Effector CD8-positive, alpha-beta T cell (primary cell): ENCODE data around the gene THSD4.

Experiments
- DNase-seq: peaks from one replicate; lab custom pipeline; 2025; lab: John Stamatoyannopoulos, UW

THSD4 gene

DNA sequence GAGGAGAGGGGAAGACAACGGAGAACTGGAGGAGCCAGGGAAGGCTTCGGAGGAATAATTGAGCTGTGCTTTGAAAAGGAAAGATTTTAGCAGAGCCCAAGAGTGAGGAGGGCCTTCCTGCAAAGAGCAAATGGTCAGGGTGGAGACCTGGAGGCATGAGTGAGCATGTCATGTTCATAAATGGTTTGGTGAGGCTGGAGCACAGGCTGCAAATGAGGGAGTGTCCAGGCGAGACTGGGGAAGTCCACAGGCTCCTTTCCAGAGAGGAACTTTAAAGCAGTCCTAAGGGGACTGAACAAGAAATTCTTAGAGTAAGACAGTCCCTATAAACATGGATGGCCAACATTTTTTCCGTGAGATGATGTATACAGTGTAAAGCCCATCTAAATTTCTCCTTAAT is 108.8 kb downstream of the THSD4 start:
- DNase-seq = no peak

DNA sequence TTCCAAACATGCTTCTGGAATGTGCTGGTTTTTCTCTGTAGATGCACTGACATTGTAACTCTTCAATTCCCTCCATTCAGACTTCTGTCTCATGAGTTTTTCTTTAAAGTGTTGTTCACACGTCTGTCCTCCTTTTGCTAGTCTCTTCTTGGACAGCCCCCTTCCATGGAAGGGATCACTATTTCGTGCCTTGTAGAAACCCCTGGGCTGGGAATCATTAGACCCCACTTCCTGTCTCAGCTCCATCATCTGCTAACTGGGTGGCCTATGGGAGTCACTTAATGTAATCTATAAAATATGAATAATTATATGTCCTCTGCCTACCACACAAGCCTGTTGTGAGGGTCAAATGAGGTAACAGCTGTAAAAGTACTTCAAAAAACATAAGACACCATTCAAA is 110.6 kb downstream of the THSD4 start:
- DNase-seq = no peak

DNA sequence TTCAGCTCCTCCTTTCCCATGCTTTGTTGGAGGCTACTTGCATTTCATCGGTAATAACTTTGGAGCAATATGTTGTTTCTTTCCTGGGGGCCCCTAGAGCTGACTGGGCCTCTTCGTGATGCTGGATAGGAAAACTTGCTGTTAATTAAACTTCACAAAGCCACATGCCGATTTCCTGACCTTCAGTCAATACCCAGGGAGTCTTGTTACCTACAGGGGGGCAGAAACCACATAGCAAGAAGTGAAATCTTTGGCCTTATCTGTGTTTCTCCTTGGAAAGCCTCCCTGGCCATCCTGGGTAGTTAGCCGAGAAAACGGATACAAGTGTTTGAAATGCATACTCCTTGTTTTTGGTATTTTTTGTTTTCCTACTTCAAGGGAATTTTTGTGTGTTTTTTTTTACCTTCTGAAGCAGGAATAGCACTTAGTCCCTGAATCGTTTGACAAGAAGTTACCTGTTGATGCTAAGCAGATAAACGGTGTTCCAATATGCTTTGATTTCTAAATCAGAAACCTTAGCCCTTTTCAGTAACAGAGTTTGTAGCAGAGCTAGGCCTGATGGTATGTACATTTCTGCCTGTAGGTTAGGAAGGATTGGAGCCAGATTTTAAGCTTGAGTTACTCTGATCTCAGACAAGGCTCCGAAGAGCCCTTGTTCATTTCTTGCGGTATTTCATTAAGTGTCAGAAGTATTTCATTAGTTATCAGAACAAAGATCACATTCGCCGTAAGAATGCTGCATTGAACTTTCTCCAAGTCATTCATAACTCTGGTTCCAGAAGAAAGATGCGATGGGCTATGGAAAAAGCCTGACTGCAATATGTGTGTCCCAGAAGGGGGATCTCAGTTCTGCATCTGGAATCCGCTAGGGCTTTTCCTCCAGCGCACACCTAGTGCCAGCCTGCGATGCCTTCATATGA is 111.5 kb downstream of the THSD4 start:
- DNase-seq = no peak

DNA sequence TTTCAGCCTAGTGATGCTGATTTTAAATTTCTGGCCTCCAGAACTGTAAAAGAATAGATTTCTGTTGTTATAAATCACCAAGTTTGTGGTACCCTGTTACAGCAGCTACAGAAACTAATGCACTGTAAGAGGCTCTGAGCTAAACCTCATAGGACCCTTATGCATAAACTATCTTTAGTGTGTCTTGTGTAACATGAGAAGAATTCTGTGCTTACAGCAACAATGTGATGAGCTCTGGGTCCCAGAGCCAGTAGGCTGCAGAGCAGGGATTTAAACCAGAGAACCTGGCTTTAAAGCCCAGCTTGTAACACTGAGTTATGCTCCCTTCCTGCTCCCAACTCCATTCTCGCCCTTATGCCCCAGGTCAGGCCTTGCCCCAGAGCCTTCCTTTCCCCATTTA is 113.1 kb downstream of the THSD4 start:
- no peak for DNase-seq

DNA sequence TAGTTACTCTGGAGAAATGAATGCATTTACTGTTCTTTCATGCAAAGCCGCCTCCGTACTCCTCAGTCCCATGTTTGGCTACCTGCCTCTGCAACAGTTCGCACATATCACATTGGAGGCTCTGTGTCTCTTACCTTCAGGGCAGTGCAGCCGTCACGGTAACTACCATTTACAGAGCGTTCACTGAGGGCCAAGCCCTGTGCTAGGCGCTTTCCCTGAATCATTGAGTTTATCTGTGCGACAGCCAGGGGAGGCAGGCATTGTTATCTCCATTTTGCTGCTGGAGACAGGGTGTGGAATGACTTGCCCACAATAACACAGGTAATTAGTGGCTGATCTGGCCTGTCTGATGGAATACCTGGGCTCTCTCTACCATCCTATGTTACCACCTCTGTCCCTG is 115.0 kb downstream of the THSD4 start:
- no peak for DNase-seq

DNA sequence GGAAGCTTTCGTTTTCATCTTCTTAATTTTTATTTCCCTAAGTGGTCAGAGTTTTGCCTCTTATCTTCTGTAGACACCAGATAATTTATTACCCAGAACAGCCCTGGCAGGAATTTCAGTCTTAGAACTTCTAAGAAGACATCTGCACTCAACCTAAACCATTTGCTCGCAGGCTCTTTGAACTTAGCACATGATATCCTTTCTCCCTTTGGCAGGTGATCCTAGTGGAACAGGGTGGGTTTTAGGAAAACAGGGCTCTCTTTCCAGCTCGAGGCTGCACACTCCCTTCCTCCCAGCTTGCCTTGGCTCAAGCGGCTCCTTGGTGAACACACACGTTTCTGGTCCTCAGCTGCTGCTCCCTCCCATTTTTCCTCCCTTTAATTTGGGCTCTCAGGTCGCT is 116.5 kb downstream of the THSD4 start:
- DNase-seq = no peak

DNA sequence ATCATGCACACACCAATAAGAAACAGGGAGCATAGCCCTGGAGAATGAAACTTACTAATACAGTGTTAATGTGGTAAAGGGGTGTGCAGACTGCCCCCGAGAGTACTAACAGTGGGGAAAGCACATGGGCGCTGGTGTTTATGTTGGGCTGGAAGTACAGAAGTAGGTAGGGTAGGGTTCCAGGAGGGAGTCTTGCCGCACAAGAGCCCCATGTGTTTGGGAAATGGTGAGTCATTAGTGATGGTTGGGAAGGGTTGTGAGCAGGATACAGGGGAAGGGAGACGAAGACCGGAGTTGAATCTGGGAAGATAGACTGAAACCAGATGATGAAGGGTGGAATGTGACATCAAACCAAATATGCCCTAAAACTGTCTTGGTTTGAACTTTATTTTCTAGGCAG is 117.1 kb downstream of the THSD4 start:
- DNase-seq = no peak

DNA sequence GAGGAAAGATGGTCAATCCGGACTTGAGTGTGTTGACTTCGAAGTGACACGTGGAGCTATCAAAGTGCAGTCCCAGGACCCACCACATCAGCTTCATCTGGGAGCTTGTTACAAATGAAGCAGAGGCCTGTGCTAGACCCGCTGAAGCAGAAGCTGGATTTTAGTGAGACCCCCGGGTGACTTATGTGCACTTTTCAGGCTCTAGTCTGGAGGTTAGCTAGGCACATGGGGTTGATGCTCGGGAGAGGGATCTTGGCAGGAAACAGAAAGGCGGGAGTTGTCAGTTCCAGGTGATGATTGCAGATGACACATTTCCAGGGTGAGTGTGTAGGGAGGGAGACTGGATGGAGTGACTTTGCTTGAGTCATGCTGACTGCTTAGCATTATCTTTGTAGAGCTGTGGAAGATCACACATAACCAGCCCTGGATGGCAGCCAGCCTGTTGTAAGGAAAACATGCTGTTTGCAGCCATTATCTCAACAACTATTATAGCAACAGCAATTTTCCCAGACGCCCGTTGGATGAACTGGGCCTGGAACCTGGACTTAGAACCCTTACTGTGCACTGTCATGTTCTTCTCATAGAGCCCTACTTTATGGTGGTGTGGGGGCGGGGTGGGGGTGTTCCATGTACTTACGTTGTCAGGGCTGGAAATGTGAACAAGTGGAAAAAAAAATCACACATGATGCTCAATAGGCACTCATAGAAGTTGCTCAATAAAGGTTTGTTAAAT is 122.4 kb downstream of the THSD4 start:
- no peak for DNase-seq

DNA sequence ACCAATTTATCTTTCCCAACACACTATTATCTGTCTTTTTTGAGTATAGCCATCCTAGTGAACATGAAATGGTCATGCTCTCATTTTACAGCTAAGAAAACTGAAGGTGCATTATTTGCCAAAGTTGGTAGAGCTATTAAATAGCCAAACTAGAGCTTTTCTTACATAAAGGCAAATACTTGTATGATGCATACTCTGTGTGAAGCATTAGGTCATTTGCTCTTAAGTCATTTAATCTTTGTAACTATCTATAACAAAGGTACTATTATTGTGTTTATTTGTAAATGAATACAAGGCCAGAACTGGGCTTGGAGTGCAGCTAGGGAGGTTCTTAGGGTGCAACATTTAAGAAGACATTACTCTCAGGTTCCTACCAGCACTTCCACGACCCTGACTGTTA is 123.7 kb downstream of the THSD4 start:
- DNase-seq = no peak

DNA sequence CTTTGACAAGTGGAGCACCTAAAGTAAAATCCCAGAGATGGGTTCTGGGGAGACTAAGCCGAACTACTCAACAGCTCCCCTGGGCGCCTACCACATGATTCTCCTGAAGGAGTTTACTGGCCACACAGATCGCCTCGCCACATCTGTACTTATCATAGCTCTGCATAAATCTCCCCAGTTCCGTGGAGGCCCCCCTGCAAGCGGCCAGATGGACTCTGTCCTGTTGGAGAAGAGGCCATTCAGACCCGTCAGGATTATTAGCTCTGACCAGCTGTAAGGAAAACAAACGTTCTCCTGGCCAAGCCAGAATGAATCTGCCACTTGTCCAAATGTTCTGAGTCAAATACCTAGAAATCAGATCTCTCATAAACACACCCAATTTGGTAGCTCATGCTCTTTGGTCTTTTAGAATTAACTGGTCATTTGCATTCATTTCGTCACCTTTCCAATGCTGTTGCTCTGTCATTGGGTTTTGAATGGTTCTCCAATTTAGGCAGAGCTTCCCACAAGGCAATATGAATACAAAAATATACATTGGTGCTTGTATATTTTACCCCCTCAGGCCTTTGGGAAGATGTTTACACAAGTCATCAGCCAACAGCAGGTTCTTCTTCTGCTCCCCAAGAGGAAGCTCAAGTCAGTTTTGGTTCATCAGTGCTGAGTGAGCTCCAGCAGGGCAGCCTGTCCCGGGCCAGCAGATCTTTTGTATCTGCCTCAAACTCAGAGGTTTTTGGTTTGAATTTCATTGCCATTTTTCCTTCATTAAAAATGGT is 124.5 kb downstream of the THSD4 start:
- no peak for DNase-seq

DNA sequence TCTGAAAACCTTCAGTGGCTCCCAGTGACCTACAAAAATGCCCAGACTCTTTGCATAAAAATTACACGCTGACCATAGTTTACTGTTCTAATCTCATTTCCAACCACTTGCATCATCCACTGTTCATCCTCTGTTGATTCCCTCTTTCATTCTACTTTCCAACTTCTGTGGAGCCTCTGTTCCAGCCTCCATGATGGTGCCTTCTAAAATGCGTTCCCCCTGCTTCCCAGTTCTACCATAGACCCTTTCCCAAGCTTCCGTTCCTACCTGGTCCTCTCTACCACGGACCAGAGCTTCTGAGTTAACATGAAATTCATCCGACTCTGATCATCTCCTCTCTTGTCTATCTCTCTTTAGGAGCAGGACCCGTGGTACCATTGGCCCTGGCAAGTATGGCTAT is 127.0 kb downstream of the THSD4 start:
- no peak for DNase-seq

DNA sequence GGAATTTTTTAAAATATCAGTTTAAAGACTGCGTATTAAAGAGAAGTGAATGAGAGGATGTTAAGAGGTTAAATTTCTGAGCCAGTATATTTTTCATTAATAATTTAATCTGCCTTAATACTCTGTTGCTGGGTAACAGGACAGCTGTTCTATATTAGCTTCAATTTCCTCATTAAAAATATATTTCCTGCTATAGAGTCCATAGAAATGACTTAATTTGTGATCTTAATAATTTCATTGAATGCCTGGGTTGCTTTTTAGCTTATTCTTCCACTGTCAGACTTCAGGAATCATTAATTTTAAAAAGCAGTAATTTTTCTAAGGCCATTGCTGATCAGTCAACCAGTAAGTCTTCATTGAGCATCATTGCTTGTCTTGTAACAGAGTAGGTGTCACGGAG is 129.0 kb downstream of the THSD4 start:
- DNase-seq = no peak

DNA sequence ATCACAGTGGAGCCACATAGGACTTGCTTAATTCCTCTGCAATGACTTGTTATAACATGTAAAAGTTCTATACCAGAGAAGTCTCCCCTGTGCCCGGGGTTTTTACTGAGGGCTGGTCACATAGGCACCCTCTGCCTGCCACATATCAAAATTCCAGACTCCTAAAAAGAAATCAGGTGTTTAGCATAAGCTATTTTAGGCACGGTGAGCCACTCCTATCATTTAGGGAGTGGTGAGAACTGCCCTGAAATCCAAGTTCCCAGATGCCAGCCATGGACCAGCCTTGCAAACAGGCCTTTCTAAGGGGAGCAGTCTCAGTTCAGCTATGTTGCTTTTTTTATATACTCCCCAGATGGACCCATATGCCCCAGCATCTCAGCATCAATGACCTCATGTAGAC is 130.3 kb downstream of the THSD4 start:
- DNase-seq = no peak

DNA sequence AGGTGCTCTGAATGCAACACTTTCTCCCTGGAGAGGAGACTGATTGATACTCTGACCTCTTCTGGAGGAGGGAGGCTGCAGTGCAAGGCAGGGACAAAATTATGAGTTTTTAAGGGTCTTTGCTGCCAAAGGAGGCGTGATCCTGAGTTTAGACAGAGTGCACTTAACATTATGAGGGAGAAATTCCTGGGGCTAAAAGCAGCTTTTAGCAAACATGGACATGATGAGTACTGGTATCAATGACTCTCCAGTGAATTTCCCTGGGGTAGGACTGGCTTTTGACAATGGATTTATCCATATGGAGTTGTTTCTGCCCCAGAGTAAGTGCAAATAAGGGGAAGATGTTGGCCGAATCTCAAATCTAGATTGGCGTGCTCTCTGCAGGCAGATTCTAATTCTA is 133.1 kb downstream of the THSD4 start:
- no peak for DNase-seq

DNA sequence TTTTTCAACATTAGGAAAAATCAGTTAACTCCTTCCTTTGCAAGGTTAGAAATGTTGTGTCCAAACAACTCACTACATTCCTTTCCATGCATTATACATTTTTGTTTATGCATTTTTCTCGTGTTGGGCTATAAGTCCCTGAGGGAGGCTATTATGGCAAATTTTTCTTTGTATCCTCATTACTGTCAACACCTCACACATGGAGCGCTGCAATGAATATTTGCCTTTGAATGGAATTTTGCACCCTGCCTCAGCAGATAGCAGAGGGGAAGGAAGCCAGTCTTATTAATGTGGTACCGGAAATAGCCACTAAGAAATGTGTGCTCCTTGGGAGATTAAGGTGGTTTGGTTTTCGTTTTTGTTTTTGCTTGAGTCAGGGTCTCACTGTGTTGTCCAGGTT is 134.7 kb downstream of the THSD4 start:
- DNase-seq = no peak

DNA sequence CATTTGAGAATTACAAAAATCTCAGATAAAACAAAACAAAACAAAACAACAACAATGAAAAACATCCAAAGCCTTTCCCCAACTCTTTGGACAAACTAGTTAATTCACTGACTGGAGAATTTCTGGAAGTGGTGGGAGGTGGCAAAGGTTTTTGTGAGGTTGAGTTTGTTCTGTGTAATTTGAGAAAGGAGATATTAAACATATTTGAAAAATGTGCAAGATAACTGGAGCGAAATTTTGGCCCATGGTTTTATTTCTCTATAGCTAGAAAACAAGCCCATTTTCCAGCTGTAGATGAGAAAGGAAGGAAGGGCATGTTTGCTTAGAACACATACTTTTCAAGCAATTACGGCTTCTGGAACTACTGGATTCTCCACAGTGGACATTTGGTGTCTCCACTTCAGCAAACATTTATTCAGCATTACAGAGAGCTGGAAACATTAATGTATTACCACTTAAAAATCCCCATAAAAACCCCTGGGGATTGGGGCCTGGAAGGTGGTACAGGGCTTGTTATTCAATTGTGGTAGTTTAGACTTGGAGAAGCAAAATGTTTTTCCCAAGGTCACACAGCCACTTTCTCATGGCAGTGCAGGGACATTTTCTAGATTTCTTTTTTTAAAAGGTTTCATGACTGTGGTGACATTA is 135.8 kb downstream of the THSD4 start:
- no peak for DNase-seq

DNA sequence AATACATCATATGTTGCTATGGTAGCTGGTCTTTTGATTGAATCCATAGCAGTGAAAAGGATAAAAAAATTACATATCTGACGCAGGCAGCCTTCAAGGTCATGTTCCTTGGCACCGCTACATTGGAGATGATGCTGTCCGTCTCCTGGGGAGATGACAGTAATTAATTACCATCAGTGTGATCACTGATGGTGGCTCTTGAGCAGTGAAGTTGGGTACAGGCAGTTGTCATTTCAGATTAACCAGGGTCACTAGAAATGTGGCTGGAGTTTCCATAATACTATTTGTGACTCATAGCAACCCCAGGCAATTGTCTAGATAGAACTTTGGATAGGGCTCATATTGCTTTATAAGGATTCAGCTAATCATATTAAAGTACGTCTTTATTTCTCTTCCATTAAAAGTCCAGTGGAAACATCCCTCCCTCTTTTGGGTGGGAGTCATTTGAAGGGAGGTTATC is 136.3 kb downstream of the THSD4 start:
- DNase-seq = no peak

DNA sequence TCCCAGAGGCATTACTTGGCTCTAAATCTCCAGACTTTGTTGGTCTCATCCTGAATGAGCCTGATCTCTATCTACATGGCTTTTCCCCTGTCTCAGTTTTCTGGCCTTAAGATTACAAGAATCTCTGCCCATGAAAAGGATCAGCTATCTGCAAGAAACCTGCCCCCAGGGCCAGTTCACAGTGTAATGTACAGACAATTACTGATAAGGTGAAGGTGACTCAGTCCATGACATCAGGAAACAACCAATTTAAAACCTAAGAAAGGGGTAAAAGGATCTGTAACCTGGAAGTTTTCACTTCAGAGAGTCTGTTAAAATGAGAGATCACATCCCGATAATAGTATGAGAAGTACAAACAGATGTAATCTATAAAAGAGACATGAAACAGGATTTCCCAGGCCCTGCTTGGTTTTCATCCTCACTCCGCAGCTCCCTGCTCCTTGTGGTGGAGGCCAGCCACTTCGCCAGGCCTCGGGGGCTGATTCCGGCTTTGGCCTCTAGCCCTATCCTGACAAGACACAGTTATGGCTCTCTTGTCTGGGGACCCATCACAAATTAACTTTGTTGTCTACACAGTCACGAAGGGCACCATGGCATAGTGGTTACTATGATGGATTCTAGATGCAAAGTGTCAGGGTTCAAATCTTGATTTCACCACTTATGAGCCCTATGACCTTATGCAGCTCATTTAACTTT is 136.9 kb downstream of the THSD4 start:
- DNase-seq = no peak

DNA sequence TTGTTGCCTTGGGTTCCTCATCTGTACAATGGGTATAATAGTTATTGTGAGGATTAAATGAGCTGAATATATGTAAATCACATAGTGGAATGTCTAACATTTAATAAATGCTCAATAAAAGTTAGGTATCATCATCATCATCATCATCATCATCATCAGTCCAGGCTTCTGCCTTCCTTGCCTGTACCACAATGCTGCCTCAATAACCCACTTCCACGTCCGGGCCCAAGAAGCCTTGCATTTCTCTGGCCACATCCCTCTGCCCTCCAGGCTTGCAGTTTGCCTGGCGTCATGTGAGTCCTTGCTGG is 137.4 kb downstream of the THSD4 start:
- DNase-seq = no peak

DNA sequence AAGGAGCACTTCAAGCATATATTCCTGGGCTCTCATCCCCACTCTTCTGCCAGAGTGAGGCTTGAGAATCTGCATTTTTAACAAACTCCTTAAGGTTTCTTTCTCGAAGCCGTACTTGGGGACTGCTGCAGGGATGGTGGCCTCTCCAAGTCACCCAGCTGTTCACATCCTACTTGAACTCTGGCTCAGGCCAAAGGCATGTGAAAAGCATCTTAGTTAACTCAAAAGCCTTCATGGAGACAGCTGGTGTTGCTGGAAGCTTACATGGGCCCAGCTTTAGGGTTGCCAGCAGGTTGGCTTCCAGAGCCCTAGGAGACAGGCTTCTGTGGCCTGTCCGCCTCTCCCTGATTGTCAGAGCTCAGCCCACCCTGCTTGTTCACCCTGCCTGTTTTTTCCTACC is 139.2 kb downstream of the THSD4 start:
- DNase-seq = no peak

DNA sequence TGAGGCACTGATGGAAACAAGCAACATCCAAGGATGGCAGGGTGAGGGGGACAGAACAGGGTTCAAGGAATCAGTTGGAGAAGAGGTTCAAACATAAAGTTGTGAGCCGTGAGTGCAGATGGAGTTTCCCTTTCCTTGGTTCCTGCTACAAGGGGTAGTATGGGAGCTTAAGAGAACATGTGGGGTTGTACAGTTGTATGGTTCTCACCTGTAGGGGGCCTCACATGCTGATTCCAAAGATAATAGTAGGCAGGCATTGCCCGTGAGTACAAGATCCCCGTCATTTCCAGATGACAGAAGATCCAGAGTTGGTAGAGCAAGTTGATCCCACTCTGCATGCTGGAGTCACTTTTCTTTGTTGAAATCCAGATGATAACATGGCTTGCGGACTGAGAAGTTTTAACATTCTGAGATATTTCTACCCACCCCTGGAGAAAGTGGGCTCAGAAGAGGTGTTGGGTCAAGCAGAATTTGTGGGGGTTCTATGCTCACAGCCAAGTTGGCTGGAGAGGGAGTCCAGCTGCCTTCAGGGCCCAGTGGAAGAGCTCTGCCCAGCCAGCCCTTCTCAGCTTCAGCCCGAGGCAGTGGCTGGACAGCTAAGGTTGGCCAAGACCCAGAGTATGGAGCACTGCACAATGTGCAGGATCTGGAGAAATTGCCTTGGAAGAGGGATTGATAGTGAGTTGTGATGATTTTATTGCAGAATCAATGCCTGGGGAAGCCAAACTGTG is 141.8 kb downstream of the THSD4 start:
- no peak for DNase-seq
